ENCODE data around the gene STIM1.

The STIM1 gene

DNA sequence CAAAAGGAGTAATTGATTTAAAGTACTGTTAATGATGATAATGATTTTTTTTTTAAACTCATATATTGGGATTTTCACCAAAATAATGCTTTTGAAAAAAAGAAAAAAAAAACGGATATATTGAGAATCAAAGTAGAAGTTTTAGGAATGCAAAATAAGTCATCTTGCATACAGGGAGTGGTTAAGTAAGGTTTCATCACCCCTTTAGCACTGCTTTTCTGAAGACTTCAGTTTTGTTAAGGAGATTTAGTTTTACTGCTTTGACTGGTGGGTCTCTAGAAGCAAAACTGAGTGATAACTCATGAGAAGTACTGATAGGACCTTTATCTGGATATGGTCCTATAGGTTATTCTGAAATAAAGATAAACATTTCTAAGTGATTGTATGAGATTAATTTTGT is 283.0 kb downstream of the STIM1 start:
- DNase-seq = no peak

DNA sequence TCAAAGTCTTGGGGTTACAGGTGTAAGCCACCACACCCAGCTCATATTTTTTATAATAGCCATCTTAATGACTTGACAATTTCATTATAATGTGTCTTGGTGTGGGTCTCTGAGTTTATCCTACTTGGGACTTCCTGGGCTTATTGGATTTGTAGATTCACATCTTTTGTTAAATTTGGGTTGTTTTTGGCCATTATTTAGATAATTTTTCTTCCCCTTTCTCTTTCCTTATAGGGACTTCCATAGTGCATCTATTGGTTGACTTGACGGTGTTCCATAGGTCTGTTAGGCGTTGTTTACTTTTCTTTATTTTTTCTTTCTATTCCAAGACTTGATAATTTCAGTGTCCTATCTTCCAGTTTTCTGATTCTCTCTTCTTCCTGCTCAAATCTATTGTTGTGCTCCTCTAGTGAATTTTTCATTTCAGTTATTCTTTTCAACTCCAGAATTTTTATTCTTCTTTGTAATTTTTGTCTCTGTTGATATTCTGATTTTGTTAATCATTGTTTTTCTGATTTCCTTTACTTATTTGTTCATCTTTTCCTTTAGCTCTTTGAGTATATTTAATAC is 284.7 kb downstream of the STIM1 start:
- no peak for DNase-seq

Data from NCI-H526 treated with DMSO at 0.1 percent for 48 hours (cell line).